ENCODE measurements around the gene IGDCC3.
A peak's percentile ranks its signal among the peaks of the same experiment; 100 is the strongest.

Gene IGDCC3

DNA sequence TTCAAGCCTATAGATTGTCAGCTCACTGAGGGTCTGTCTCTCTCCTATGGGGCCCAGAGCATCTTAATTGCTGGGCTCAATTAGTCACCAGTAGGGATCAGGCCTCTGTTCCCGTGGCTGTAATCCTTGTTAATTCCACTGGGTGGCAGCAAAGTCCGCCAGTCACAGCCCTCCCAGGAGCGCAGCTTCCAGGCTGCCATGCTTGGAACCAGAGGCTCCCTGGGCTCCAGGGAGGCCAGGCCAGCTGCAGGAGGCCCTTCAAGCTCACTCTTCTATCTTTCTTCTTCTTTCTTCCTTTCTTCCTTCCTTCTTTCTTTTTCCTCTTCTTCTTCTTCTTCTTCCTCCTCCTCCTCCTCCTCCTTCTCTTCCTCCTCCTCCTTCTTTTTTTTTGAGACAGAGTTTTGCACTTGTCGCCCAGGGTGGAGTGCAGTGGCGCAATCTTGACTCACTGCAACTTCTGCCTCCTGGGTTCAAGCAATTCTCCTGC is 58.9 kb downstream of the IGDCC3 start:
- no peak for DNase-seq

DNA sequence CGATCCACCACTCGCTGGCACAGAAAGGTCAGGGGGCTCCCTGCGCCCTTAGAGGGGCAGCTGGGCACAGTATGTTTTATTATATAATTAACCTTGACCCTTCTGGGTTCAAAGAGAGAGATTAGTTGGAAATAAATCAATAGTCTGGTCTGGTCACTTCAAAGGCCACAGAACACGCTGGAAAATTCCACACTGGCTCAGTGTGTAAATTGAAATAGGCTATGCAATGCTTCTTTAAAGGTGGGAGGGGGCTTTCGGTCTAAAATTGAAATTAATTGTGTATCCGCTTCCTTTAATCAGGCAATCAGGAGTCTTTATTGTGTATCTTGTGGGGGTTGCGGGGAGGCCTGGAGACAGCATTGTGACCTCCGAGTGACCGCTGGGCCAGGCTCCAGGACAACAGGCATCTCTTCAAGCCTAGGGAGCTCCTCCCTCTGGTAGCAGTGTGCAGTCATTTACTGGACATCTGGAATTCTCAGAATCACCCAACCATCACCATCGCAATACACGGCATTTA is 65.3 kb downstream of the IGDCC3 start:
- no peak for DNase-seq

DNA sequence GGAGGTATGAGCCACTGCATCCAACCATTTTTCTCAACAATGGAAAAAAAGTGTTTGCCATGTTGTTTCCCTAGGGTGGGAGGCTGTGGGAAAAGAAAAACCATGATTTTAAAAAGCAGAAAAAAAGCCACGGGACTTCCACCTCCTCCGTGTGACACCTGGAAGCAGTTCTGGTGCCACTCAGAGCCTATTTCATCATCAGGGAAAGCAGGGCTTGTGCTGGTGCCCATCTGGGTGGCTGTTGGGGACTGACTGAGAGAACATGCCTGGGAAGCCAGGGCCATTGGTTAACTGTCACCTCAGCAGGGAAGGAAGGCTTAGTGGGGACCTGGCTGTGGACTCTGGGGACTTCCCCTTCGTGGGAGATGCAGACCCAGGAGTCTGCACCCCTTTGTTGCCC is 66.0 kb downstream of the IGDCC3 start:
- DNase-seq, result no peak

DNA sequence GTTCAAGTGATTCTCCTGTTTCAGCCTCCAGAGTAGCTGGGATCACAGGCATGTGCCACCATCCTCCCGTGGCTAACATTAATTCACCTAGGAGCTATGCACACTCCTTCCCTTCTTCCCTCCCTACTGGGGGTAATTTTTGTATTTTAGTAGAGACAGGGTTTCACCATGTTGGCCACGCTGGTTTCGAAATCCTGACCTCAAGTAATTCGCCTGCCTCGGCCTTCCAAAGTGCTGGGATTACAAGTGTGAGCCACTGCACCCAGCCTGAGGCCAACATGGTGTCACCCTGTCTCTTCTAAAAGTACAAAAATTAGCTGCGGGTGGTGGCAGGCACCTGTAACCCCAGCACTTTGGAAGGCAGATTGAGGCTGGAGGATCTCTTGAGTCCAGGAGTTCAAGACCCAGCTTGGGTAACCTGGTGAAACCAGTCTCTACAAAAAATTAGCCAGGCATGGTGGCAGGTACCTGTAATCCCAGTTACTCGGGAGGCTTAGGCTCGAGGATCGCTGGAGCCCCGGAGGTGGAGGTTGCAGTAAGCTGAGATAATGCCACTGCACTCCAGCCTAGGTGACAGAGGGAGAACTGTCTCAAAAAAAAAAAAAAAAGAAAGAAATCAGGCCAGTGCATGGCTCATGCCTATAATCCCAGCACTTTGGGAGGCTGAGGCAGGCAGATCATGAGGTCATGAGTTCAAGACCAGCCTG is 67.2 kb downstream of the IGDCC3 start:
- DNase-seq, result no peak

DNA sequence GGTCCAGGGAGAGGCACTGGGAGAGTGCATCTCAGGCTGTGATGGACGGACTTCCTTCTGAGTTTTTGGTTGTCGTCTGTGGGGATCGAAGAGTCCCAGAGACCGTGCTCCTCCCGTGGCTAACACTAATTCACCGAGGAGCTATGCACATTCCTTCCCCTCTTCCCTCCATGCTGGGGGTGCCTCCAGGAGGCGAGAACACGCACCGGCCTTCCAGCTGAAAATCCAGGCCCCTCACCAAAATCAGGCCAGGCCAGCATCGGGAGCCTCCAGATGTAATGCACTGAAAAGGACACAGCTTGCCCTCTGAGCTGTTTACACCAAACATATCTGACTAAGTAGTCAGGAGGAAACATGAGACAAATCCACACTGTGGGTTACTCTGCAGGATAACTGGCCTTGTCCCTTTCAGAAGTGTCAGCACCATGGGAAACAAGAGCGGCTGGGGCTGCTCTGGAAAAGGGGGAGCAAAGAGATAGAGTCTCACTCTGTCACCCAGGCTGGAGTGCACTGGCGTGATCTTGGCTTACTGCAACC is 67.9 kb downstream of the IGDCC3 start:
- DNase-seq, result no peak

DNA sequence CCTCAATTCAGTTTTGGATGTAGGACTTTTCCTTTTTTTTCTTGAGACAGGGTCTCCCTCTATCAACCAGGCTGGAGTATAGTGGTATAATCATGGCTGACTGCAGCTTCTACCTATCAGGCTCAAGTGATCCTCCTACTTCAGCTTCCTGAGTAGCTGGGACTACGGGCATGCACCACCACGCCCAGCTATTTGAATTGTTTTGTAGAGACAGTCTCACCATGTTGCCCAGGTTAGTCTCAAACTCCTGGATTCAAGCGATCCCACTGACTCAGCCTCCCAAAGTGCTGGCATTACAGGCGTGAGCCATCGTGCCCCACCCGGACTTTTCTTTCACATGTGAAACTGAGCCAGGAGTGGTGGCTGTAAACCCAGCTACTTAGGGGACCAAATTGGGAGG is 69.8 kb downstream of the IGDCC3 start:
- DNase-seq, result no peak

DNA sequence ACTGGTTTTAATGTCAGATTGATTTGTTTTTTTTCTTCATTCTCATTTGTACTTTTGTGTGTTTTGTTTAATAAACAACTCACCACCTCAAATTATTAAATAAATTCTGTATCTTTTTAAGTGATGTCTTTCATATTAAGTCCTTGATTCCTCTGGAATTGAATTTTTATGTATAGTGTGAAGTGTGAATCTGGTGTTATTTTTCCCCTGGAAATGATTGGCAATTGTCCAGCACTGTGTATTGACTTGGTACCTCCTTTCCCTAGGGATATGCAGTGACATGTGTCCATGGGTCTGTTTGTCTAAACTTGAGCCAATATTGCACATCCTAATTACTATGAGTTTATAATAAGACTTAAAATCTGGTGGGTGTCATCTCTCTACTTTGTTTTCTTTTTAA is 71.3 kb downstream of the IGDCC3 start:
- DNase-seq, result no peak

DNA sequence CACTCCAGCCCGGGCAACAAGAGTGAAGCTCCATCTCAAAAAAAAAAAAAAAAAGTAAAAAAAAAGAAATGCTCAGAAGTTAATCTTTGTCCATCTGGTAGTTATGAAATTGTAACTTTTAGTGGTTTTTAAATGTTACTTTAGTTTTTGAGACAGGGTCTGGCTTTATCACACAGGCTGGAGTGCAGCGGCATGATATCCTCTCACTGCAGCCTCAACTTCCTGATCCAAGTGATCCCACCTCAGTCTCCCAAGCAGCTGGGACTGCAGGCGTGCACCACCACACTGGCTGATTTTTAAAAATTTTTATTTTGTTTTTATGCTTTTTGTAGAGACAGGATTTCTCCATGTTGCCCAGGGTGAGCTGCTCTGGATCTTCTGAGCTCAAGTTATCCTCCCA is 72.0 kb downstream of the IGDCC3 start:
- DNase-seq, result no peak

DNA sequence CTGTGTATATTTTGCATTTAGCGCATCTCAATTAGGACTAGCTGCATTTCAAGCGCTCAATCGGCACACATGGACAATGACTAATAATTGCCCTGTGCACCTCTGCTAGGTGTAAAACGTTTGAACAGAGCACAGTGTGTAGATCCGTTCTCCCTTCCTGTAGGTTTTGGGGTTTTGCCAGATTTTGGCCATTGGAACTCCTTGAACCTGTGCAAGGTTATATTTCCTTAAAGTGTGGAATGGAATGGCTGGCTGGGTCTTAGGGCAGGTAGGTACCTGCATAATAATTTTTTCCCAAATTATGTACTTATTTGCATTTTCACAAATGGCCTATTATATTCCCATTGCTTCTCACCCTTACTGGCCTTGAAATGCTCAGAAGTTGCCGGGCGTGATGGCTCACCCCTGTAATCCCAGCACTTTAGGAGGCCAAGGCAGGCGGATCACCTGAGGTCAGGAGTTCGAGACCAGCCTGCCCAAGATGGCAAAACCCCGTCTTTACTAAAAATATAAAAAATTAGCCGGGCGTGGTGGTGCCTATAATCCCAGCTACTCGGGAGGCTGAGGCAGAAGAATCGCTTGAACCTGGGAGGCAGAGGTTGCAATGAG is 72.5 kb downstream of the IGDCC3 start:
- DNase-seq, result no peak

DNA sequence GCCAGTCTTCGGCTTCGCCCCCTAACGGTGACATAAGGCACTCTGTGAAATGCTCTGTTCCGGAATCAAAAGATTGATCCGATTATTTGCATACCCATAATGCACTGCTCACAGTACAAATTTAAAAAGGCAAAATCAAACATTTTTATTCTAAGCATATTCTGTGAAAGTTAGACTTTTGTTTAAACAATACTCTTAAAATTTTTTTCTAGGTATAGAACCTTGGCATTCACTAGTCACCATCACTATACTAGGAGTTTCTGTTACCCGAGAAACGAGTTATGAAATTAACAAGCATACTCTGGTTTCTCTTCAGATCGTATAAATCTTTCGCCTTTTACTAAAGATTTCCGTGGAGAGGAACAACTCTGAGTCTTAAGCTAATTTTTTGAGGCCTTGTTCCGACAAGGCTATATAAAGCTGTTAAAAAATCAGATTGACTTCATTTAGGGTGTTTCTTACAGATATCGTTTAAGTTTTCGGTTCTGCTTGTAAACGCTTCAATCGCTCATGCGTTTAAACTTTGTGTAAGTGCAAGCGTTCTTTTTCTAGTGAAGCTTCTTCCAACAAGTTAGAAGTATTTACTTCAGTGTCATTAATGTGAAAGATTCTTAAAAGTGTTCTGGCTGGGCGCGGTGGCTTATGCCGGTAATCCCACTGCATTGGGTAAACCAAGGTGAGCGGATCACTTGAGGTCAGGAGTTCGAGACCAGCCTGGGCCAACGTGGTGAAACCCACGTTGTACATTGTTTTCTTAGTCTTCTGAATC is 73.2 kb downstream of the IGDCC3 start, which contains the start of gene RNU5B-1:
TSS of gene RNU5B-1 (plus strand) at position 297 of the 769 bp plus-strand sequence.
- DNase-seq, result peak; percentile 77

DNA sequence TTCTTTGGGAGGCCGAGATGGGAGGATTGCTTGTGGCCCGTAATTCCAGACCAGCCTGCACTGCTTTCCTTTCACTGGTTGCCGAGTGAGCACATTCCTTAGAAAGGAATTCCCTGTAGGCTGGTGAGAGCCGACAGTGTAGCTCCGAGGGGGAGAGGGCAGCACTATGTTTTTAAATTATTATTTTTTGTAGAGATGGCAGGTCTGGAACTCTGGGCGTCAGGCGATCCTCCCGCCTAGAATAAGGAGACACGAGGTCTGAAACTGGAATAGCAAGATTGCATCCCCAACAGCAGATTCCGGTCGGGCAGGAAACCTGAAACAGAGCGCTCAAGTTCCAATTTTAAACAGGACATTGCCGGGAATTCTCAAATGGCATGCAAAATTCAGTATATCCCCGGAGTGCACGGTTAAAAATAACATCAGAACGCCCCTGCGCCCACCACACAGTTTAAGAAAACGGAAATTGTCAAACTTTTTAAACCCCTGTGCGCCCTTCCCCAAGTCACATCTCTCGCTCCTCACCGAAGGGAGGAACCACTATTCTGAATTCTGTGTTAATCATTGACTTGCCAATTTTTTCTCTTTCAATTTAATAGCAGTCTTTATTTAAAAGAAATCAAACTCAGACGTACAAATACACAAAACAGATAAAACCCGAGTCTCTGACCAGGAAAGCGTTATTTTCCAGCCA is 74.0 kb downstream of the IGDCC3 start:
- DNase-seq, result no peak

DNA sequence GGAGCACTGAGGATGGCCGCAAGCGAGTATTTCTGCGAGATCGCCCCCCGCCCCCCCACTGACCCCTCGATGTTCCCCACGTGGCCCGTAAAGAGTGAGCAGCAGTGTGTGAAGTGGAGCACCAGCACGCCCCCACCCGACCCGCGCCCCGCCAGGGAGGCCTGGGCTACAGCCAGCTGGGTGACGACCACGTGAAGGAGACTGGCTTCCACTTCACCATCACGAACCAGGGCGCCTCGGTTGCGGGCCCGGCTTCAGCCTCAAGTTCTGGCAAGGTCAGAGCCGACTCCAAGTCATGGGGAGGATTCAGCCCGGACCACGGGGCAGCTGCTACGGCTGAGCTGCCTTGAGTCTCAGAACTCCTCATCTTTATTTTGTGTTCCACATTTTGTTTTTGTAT is 75.7 kb downstream of the IGDCC3 start:
- no peak for DNase-seq

DNA sequence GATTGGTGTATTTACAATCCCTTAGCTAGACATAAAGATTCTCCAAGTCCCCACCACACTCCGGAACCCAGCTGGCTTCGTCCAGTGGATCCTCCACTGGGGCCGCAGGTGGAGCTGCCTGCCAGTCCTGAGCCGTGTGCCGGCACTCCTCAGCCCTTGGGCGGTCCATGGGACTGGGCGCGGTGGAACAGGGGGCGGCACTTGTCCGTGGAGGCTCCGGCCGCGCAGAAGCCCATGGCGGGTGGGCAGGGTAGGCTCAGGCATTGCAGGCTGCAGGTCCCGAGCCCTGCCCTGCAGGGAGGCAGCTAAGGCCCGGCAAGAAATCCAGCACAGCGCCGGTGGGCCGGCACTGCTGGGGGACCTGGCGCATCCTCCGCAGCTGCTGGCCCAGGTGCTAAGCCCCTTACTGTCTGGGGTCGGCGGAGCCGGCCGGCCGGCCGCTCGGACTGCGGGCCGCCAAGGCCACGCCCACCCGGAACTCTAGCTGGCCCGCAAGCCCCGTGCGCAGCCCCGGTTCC is 76.8 kb downstream of the IGDCC3 start:
- DNase-seq, result no peak

DNA sequence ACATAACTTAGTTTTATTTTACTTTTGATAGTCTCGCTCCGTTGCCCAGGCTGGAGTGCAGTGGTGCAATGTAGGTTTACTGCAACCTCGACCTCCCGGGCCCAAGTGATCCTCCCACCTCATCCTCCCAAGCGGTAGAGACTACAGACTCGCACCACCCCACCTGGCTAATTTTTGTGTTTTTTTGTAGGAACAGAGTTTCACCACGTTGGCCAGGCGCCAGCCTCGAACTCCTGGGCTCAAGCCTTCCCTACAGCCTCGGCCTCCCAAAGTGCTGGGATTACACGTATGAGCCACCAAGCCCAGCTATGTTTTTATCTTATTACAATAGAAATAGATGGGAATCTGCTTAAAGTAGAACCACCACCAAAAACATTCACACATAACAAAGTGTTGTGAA is 79.1 kb downstream of the IGDCC3 start:
- DNase-seq, result no peak

DNA sequence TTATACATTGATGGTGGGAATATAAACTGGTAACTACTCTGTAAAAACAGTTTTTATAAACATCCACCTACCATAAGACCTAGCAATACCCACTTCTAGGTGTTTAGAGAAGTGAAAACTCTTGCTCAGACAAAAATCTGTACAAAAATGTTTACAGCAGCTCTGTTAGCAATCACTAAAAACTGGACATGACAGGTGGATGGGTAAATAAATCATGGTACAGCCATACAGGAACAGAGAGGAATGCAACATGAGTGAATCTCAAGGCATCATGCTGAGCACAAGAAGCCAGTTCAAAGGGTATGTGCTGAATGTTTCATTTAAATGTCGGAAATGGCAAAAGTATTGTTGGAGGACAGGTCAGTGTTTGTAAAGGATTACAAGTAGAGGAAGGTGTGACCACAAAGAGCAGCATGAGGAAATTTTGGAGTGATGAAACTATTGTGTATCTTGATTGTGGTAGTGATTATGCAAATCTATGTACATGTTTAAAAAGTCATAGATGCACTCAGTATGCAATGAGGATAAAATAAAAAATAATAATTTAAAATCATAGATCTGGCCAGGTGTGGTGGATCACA is 84.8 kb downstream of the IGDCC3 start:
- DNase-seq, result no peak

DNA sequence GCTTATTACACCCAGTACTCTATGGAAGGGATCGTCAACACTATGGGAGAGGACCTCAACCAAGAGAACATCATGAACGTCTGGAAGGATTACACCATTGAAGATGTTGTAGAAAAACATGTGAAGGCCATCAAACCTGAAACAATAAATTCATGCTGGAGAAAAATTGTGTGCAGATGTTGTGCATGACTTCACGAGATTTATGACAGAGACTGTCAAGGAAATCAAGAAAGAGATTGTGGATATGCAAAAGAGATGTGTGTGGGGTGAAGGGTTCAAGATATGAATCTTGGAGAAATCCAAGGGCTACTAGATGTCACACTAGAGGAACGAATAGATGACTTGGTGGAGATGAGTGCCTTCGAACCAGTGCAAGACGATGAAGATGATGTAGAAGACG is 87.6 kb downstream of the IGDCC3 start:
- DNase-seq, result no peak

DNA sequence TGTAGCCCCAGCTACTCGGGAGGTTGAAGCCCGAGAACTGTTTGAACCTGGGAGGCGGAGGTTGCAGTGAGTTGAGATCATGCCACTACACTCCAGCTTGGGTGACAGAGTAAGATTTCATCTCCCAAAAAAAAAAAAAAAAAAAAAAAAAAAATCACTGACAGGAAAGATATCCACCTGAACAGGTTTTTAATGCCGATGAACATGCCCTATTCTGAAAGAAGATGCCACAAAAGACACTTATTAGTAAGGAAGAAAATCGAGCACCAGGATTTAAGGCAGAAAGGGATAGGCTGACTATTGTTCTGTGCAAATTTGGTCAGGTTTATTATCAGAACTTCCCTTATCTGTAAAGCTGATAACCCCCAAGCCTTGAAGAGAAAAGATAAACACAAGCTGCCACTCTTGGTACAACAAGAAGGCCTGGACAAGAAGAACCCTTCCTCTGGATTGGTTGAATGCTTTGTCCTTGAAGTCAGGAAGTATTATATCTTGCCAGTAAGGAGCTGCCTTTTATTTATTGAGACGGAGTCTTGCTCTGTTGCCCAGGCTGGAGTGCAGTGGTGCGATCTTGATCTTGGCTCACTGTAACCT is 88.4 kb downstream of the IGDCC3 start:
- DNase-seq, result no peak

DNA sequence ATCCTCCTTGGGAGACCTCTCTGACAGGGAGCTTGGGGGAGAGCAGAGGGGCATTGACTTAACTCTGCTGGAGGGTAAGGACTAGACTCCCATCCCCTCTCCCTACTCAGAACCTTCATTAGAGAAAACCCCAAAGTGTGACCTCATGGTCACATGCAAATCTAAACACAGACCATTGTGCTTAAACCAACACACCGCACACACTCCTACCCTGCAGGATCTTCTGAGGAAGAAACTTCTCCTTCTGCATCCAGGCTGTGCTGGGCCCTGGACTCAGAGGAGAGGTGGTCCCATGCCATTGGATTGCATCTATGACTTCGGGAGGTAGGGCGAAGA is 90.3 kb downstream of the IGDCC3 start:
- DNase-seq, result no peak

DNA sequence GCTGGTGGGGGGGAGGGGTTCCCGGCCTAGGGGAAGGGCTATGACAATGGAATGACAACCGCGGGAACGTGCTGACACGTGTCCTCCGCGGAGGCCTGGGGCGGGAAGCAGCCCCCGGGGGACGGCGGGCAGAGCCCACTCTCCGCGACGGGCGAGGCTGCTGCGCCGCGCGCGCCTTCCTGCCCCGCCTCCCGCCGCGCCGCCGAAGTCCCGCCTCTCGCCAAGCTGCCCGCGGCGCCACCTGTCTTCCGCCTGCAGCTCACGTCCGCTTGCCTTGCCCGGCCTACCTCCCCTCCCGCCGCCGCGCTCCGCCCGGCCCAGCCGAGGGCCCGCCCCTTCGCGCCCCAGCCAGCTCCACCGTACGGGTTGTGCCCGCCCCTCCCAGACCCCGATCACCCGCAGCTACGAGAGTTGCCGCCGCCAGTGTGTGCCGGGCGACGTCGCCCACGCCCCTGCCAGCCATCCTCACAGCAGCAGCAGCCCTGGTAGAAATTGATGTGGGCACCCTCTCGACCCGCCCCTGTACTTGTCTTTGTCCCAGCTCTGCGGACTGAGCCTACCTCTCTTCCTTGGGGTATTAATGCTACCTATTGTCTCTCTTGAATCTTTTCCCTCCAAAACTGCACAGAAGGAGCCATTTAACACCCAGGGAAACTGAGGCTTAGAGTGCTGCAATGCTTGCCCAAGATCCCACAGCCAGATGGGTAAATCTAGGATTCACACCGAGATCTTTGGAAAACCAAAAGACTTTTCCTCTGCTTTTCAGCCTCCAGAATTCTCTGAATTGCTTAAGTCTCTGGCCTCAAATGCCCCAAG is 90.9 kb downstream of the IGDCC3 start, which contains the start of gene PARP16:
TSS of gene PARP16 (minus strand) at position 180 of the 816 bp plus-strand sequence. CDS start 457 bp downstream, outside the sequence.
- peak; percentile 68 for DNase-seq

DNA sequence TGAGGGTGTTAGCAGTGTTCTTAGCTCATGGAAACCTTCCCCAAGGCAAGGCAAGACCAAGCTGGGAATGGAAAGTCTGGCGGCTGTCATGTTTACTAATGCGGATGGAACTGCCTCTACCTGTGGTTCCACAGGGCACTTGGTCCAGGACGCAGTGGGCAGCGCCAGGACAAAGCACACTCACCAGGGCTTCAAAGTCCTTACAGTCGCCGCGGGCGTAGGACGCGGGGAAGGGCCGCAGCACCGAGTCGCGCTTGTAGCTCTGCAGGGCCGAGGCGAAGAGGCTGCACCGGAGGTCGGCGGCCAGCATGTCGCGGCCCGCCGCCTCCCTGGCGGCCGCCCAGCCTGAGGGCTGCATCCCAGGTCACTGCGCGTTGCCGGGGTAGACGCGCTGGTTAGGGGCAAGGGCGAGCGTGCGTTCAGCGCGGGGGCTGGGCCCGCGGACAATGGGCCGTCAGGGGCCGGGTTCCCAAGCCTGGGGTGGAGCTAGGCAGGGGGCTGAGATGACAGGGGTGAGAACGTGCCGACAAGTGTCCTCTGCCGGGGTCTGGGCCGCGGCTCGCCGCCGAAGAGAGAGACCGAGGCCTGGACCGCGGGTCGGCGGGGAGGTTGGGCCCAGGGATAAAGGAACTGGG is 91.6 kb downstream of the IGDCC3 start:
- no peak for DNase-seq

All from amniotic stem cell (primary cell).